Activated T-helper 9 cell treated with anti-CD3 and anti-CD28 coated beads, Interleukin-2, amount 50 U/mL, for 16 hours (primary cell): ENCODE data around the gene WDFY3.
"Not testable (repeated sequence)": the region's sequence is repeated elsewhere in the genome, so short reads cannot be mapped to it uniquely, and the experiment has no call there.

Experiments
- DNase-seq: peaks from one replicate; pipeline ENCODE4 v3.0.0-alpha.2; 2020; ENCODE audit warnings: low read depth

Gene WDFY3

DNA sequence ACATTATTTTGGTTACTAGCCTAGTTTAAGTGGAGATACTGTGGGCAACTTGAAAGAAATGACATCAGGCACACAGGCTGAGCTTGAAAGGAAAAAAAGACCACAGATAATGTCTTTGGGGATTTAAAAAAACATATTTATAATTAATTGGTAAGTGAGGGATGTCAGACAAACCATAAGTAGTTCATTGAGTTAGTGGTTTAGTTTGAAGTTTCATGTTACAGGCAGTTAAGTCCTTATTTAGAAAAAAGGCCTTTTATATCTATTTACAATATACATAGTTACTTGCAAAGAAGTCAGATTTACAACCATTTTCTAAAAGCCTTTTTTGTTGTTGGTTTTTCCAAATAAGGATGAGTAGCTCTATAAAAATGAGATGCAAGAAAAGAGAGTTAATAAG is 294.3 kb downstream of the WDFY3 start:
- DNase-seq, result no peak

DNA sequence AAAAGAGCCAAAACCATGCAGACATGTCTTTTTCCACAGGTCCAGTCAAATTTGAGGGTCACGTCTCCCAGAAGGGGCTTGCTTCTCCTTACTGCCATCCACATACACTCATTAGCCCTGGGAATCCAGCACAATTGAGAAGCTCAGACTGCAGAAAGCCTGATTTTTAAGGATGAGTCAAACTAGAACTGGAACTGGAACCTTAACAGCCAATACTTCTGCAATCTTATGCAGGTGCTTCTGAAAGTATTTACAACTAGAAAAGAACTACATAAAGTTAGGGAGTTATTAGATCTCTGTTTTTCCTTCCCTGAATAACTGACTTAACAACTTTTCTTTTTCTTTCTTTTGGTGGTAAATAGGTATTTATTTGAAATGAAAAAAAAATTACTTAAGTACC is 297.3 kb downstream of the WDFY3 start:
- DNase-seq, result no peak

DNA sequence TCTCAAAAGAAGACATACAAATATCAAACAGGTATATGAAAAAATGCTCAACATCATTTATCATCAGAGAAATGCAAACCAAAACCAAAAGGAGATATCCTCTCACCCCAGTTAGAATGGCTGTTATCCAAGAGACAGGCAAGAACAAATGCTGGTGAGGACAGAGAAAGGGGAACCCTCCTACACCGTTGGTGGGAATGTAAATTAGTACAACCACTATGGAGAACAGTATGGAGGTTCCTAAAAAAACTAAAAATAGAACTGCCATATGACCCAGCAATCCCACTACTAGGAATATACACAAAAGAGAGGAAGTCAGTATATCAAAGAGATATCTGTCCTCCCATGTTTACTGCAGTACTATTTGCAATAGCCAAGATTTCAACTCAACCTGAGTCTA is 300.1 kb downstream of the WDFY3 start:
- no peak for DNase-seq

DNA sequence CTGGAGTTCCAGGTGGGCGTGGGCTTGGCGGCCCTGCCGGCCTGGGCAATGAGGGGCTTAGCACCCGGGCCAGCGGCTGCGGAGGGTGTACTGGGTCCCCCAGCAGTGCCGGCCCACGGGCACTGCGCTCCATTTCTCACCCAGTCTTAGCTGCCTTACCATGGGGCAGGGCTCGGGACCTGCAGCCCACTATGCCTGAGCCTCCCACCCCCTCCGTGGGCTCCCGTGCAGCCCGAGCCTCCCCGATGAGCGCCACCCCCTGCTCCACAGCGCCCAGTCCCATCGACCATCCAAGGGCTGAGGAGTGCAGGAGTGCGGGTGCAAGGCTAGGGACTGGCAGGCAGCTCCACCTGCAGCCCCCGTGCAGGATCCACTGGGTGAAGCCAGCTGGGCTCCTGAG is 301.7 kb downstream of the WDFY3 start:
- not testable (repeated sequence) for DNase-seq

DNA sequence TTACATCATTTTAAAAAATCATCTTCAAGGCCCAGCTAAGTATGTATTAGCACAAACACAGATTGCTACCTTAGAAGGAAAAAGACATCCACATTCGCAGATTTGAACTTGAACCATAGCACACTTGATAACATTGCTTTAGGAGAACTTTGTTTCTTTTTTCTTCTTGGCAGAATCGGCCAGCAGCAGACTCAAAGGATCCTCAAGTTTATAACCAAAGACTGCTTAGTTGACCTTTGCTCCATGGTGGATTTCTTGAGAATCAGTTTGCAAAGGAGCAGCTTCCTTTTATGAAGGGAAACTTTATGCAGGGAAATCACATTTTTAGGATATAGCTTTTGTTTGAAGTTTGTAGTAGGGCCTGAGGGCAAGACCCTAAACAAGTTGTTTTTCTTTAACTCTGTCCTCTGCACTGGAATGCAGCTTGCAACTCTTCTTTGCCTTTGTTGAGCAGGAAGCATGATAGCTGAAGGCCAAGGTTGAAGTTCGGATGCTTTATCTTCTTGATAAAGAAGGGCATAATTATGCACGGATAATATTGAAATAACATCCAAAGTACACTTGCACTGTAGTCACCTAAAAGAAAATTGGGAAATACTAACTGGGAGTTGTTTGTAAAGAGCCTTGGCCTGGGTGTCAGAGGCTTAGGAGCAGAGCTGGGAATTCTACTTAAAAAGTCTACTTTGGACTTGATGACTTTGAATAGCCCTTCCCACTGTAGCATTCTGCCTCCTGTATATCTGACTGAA is 305.1 kb downstream of the WDFY3 start:
- DNase-seq, result no peak

DNA sequence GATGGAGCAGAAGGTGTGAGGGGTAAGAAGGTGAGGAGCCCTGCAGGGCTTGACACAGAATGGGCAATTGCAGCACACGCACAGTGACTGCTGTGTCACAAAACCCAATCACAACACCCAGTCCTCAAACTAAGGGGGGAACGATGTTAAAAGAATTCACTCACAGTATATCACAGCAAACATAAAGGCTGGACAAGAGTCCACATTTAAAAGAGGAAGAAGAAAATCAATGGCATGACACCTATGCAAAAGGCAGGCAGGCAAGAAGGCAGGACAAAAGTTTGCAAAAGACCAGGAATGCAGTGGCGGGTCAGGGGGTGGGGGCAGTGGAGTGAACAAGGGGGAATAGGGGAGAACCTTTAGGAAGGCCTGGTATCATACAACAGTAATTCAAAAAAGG is 305.9 kb downstream of the WDFY3 start:
- no peak for DNase-seq

DNA sequence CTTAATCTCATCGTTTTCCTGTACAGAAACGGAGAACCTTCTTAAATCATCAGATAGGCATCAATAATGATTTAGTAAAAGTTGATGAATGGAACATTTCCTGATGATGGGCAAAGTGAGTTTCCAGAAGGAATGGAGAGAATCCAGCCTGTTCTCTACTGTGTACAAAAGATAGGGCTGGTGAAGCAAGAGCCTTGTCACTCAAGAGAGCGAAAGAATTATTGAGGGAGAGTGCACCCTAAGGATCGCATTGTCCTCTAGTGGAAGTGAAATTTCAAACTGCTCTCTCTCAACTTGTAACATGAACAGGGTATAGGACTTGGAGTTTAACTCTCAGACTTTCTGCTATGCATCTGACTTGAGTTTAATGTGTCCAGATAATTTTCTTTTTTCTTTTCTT is 314.0 kb downstream of the WDFY3 start:
- no peak for DNase-seq

DNA sequence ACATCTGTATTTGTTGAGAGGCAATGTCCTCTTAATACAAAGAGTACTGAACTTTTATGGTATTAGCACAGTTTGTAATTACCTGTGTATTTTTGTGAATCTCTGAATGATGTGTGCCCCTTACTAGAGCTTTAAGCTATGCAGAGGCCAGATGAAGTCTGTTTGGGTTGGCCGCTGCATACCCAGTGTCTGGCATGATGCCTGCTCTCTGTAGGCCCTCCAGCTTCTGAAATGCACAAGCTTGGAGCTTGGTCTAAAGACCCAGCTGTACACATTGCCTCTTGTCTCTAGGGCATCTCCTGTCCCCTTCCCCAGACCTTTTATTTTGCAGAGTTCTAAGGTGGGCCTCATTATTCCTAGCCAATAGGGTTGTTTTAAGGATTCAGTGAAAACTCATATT is 315.0 kb downstream of the WDFY3 start:
- no peak for DNase-seq

DNA sequence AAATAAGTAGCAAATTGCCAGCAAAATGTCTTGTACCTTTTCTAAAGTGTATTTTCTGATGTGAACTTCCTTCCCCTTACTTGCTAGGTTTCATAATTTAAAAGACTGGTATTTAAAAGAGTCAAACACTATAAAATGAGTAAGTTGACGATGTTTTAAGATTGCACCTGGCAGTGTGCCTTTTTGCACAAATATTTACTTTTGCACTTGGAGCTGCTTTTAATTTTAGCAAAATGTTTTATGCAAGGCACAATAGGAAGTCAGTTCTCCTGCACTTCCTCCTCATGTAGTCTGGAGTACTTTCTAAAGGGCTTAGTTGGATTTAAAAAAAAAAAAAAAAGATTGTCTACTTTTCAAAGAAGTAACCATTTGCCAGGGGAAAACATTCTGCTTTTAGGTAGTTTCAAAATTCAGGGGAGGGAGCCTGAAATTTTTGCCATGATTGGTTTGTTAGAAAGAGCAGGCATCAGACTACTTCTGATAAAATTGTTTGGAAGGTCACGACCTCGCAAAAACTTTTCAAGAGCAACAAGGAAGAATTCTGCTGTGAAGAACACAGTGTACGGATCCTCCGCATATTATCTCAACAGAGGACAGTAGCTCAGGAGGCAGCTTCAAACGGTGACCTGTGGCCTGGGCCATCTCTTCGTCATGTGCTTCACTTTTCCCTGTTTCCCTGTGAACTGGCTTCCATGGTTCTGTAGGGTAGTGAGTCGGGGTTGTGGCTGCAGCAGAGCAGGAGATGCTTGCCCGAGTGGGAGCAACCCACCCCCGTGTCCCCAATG is 317.4 kb downstream of the WDFY3 start:
- no peak for DNase-seq

DNA sequence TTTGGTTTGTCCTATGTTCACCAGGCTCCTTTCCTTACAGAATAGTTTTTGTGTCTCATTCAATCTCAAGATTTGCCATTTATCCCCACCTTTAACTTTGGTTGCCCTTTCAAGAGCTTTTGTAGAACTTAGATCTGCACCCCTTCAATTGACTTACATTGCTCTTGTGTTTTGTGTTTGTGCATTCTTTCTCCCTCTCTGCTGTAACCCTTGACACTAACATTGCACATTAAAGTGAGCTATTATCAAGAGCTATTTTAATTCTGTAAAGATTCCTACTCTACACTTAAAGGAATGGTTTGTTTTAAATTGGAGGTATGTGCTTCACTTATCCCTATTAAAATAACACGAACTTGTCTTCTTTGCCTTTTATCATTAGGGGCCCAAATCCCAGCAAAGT is 318.3 kb downstream of the WDFY3 start:
- no peak for DNase-seq

DNA sequence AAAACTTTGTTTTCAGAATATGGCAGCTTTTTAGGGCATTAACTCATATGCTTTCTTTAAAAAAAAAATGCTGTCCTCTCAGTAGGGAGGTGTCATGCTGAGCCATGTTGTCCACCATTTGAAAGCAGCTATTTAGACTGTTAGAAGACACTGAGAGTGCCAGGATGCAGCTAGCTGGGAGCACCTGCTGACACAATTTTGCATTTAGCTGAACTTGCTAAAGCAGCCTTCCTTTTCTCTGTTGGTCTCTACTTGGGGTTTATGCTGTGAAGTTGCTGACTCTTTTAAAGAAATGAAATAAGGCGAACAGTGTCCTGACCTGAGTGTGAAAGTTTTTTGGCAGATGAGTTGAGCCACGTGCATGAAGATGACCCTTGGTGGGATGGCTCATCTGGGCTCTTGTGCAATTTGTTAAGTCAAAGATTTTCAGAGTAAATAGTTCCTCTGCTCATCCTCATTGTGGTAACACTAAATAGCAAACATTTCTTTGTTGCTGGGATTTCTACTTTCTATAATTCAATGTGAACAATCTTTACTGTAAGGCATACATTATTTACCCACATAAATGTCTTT is 319.1 kb downstream of the WDFY3 start:
- DNase-seq, result no peak

DNA sequence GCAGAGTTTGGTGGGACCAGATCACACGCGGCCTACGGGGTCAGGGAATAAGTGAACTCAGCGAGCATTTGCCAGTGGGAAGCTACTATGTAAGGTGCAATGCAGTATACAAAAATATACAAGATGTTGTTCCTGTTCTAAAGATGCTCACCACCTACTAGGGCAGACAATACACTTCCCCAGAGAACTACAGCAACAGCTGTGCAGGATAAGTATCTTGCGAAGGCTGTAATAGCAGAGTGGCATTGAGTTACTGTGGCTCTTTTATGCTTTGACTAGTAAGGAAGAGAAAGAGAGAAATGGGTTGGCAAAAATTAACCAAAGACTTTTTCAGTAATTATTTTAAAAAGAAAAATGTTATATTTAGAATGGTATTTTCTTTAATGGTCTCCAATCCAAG is 322.4 kb downstream of the WDFY3 start:
- DNase-seq, result no peak

DNA sequence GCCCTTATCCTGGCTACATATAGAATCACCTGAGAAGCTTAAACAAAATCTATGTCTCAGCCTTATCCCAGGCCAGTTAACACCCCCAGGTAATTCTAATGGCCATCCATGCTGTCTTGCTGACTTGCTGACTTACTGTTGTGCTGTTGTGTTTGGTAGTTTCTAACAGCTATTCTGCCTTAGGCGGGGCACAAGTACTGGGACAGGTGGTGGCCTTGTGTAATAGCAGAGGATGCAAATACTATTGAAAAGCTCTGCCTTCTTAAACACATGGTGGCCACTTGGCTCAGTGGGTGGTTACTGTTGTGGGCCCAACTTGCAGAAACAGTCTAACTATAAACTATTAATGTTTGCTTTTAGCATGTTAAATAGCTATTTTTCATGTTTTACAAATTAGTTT is 327.3 kb downstream of the WDFY3 start:
- no peak for DNase-seq

DNA sequence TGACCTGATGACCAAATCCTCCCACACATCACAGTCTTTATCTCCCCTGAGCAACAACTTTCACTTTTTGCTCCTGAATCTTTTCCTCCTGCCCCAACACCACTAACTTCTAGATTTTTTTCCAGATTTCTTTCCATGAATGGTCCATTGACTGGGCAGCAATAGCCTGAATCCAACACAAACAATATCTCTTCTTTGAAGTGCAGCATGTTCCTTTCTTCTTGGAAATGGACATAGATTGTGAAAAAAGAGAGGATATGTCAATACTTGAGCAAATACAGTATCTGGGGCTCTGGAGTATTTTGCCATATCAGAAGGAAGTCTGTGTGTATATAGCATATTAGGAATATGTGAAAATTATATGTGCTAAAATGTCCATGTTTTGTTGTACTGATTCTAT is 328.4 kb downstream of the WDFY3 start:
- no peak for DNase-seq

DNA sequence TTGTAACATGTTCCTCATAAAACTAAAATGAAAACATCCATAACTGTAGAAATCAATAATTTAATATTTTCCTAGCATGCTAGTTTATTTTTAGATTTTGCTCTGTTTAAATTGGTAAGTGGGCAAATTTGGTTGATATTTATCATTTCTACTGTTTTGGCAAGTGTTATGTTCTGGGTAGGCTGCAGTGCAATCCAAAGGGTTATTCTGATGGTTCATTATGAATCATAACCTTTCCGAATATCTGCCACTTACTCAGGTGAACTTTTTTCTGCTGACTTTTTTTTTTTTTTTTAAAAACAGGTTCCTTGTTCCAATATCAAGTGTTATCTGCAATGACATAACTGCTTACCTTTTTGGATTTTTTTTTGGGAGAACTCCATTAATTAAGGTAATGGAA is 331.5 kb downstream of the WDFY3 start:
- DNase-seq, result no peak

DNA sequence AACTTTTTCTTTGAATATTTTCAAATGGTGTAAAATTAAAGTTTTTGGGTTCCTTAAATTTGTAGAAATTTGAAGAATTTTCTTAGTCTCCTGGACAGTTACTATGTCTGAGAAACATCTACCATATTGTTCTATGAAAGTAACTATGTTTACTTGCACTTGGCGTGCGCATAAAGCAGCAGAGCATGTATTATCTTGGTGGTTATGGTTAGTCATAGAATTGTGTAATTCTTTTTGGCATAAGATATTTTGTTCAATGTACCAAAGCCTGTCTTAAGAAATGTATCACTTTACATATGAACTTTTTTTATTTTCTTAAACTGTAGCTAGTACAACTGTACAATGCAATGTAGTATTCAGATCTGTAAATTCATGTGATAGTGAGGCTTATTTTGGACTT is 334.4 kb downstream of the WDFY3 start:
- no peak for DNase-seq

DNA sequence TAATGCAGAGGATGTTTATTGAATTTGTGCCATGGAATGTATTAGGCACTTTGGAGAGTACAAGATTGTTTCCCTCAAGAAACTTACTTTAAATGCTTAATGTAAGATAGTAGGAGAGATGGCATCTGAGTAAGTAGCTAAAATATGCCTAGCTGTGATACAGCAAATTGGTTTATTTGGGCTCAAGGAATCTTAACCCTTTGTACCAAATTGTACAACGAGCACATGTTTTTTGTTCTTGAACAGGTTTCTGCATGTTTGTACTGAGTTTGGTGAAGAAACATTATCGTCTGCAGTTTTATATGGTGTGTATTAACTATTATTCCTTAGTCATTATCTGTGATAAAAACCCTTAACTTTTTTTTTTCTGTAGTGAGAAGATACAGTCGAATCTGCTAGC is 334.9 kb downstream of the WDFY3 start:
- no peak for DNase-seq

DNA sequence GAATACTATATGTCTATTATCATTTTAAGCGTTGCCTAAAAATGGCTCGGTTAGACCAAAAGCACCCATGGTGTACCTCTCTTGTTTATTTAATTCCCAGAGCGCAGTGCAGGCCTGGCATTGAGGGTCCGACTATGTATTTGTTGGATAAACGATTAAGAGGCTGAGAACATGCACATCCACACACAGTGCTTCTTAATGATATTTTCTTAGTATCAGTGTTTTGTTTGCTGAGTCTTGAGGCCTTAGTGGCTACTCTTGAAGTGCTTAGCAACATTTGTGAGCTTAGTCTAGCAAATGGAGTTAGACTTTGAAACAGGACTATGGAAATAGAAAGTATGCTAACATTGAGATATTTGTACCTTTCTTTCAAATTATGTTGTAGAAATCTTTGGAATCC is 339.8 kb downstream of the WDFY3 start:
- no peak for DNase-seq

DNA sequence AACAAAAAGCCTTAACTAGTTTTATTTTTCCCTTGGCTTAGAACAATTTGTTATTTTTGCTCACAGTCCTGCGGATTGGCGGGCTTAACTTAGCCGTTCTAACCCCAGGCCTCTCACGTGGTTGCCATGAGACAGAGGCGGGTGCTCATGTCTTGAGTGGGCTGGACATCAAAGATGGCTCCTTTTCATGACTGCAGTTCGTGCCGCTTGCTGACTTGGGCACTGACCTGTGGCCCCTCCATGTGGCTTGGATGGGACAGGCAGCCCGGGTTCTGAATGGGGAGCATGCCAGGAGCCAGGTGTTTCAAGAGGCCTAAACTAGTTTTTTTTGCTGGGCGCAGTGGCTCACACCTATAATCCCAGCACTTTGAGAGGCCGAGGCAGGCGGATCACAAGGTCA is 342.8 kb downstream of the WDFY3 start:
- DNase-seq, result no peak

DNA sequence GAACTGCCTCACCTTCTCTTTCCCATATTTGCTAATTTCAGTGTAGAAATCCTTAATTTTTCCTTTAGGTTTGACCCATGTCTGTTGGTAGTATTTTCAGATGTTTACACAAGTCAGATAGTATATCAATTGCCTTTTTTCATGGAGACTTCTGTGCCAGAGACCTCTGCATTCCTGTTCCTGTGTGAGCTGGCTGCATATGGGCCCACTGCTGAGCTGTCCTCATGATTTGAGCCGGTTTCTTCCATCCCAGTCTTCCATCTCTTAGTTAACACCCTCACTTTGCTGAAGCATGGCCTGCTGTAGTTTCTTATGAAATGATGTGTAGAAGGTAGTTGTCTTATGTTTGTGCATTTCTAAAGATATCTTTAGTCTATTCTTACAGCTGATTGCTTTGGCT is 343.5 kb downstream of the WDFY3 start:
- DNase-seq, result no peak
